Gastrocnemius medialis (tissue), 4 donors: ENCODE data around the gene PDGFRB.

ENCODE experiments used
- POLR2A ChIP-seq, 2 donors: fragments of 450-650 bp; IDR thresholded peaks; one replicate each; pipeline ENCODE4 v1.6.1; 2017; ENCODE audit warnings: antibody characterized with exemption in 2 of 2, mild to moderate bottlenecking in 2 of 2, moderate library complexity in 2 of 2
- TF ChIP-seq, protein P1 (sequence below), 5 experiments: fragments of 450-650 bp in 3 of 5; fragments of 200-600 bp in 2 of 5; sonication (generic) in 2 of 5; IDR thresholded peaks in 4 of 5; conservative IDR thresholded peaks in 1 of 5; 1 replicate in 4 of 5; 2 replicates in 1 of 5; pipeline ENCODE4 v1.5.1; 2016 to 2019; ENCODE audit warnings: antibody characterized with exemption in 5 of 5, mild to moderate bottlenecking in 3 of 5, moderate library complexity in 3 of 5

DNA sequence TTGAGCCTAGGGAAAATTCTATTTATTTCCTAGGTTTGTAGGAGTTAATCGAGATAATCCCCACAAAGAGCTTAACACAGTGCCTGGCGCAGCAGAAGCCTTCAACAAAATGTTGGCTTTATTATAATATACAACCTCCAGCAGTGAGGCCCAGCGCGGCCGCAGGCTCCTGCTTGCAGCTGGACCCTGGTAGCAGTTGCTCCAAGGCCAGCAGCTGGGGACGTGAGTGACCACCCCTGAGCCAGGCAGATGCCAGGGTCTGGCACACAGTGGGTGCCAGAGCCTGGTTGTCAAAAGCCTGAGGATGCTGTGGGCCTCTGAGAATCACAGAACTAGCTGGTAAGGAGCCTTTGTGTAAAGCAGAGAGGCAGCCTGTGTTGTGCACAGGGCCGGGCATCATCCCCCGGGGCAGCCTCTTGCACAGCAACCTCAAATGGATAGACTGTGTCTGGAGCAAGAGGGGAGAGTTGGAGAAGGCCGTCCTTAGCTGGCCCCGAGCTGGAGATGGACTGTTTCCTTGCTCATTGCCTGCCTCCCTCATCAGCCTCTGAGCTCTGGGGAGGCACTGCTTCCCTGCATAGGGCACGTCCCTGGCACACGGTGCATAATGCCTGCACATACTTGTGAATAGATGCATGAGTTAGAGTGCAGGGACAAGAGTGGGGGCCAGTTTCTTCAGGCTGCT is 86.5 kb downstream of the PDGFRB start:
- TF ChIP-seq, protein P1, sequence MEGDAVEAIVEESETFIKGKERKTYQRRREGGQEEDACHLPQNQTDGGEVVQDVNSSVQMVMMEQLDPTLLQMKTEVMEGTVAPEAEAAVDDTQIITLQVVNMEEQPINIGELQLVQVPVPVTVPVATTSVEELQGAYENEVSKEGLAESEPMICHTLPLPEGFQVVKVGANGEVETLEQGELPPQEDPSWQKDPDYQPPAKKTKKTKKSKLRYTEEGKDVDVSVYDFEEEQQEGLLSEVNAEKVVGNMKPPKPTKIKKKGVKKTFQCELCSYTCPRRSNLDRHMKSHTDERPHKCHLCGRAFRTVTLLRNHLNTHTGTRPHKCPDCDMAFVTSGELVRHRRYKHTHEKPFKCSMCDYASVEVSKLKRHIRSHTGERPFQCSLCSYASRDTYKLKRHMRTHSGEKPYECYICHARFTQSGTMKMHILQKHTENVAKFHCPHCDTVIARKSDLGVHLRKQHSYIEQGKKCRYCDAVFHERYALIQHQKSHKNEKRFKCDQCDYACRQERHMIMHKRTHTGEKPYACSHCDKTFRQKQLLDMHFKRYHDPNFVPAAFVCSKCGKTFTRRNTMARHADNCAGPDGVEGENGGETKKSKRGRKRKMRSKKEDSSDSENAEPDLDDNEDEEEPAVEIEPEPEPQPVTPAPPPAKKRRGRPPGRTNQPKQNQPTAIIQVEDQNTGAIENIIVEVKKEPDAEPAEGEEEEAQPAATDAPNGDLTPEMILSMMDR (IDR thresholded peaks at IDR 0.05 in 4 of 5, conservative IDR thresholded peaks at IDR 0.05 in 1 of 5) = no peak
- TF ChIP-seq POLR2A (IDR thresholded peaks at IDR 0.05) = no peak
